ENCODE data around the gene TMEM163. TPM values are rescaled to one million over a fixed set of nuclear protein-coding genes. Genes with fewer than 3 reads are reported as not detected.
"Not testable (repeated sequence)": the region's sequence is repeated elsewhere in the genome, so short reads cannot be mapped to it uniquely, and the experiment has no call there.

The TMEM163 gene
- total RNA-seq, 1 experiment from 2014 or later, result 10.7 TPM

DNA sequence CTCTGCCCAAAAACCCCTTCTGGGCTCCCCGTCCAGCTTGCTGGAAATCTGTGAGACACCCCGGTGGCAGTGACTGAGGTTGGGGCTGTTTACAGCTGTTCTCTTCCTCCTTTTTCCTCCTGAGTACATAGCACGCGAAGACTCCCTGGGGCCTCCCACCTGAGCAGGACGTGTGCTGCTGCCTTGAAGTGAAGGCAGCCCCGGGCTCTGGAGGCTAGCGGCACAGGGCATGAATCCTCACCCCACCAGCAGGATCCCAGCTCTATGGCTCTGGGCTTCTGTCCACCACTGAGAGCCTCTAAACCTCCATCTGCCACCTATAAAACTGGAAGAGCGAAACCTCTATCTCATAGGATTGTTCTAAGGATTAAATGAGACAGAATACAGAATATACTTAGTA lies 182.5 kb downstream of the TMEM163 start:
- DNase-seq (ENCODE audit: low read depth), result no peak

DNA sequence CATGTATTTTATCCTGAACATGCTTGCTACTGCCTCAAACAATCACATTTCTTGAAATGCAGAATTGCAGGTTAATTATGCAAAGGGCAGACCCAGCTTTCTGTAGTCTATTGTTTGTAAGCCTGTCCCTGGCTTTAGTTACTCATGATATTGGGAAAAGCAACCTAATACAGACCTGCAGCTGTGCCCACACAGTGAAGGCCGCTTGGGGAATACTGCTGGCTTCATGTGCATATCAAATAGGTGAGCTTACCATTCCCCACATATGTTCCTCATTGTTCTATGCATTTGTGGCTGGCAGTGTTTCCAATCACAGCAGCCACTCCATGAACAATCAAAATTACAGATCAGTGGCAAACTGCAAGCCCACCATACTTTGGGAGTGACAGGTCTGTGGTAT lies 186.3 kb downstream of the TMEM163 start:
- DNase-seq (ENCODE audit: low read depth), result no peak

DNA sequence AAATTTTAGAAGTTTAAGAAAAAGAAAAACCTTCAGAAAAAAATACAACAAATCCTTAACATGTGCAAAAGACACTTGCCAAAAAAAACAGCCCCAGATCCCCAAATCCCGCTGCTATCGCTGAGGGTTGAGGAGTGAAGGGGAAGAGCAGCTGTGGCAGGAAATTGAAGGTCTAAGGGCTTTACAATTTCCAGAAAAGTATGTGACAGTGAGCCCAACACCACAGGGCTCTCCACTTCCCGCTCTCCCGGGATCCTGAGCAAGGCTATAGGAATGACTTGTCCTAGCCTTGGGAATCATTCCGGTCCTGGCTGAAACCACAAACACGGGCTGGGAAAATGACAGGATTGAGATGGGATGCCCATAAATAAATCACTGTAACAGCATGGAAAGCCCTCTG lies 191.4 kb downstream of the TMEM163 start:
- peak; percentile 87 for DNase-seq (ENCODE audit: low read depth)

DNA sequence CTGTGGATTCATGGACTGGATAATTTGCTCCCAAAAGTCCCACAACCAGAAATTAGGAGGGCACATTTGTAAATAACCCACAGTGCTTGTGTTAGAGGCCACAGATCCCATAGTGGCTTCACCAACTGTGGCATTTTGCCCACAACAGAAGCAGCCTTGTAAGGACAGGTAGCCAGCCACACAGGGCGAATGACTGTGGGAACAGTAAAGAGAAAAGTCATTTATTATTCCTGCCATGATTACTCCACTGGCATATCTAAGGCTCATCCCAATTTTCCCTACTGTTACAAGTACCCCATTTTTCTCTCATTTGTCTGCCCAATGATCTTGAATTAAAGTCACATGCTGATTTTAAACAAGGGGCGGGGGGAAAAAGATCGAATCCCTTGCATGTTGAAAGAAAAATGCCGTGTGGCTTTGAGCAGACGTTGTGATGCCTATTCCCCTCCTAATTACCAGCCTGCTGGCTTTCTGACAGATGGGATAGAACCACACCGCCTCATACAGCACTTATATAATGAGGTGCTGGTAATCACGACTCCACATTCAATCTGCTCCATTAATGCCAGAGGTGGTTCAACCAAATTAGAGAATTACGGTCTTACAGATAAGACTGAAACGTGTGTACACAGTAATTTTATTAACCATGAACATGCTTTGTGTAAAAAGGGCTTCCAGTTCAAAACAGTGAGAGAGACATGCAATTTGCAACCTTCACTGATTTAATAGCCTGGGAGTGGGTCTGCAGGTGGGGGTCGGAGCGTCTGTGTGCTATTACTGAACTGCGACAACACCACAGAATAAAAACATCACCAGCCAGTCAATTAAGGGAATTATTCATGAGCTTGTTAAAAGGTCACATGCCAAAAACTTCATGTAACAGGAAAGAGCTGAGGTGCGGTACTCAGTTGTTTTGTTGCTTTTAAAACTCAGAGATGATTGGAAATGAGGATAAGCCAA lies 196.0 kb downstream of the TMEM163 start:
- no peak for DNase-seq (ENCODE audit: low read depth)

DNA sequence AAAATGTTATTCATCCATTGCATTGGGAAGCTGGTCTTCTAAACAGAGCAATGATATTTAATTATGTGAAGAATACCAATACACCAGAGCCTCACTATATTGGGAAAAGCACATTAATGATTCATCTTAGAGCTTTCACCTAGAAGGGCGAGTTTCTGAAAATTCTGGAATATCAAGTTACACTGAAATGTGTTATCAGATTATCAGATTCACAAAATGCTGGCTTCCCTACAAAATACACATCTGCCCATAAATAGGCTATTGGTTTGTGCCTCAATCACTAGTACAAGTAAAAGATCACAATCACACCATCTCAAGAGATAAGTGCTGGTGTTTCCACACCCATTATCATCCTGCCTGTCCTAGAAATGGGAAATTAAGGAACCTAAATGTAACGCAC lies 200.7 kb downstream of the TMEM163 start:
- DNase-seq (ENCODE audit: low read depth), result peak; percentile 14

DNA sequence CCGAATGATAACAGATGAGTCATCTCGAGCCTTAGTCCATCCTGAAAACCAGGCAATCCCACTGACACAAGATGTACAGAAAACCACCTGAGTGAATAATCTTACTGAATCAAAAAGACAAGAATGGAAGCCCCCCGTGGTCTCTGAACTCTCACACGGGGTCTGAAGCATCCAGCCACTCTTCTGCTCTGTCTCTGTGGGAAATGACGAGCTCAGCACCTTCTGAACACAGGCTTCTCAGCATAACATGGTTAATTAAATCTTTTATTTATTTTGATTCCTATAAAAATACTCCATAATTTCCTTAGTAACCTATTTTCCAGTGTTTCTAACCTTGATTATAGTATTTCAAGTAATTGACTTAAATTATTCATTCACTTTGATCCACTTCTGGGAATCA lies 203.7 kb downstream of the TMEM163 start:
- peak; percentile 11 for DNase-seq (ENCODE audit: low read depth)

DNA sequence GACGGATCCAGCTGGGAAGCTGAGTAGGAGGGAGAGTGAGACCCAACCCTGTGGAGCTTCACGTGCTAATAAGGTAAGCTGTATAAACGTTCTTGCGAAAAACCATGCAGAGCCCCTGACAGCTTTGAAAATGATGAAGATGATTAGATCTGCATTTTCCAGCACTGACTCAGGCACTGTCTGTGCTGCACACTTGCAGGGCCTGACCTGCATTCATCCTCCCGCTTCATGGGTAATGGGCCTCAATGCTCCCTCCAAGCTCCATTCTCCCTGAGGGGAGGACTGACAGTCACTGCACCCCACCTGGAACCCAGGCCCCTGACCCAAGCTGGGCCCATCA lies 205.4 kb downstream of the TMEM163 start:
- no peak for DNase-seq (ENCODE audit: low read depth)

DNA sequence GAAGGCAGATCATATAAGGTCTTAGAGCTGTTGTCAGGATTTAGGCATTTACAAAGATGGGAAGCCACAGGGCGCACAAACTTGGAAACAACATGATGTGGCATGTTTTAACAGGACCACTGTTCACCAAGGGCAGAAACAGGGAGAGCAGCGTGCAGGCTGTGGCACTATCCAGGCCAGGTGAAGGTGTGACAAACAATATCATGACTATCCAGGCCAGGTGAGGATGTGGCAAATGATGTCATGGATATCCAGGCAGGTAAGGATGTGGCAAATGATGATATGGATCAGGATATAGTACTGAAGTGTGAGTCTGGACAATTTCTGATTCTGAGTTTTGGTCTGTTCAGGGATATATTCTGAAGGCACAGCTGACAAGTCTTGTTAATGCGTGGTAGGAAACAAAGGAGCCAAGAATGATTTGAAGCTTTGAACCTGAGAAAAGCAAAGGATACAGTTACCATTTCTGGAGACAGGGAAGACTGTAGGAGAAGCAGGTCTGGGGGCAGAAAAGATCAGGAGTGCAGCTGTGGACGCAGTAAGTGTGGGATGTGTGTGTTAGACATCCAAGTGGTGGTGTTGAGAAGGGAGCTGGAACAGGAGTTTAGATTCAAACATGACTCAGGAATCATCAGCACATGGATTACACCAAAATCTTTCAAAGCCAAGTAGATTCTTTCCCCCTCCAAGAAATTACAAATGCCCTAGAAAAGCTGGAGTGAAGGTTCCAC lies 205.9 kb downstream of the TMEM163 start:
- DNase-seq (ENCODE audit: low read depth), result no peak

DNA sequence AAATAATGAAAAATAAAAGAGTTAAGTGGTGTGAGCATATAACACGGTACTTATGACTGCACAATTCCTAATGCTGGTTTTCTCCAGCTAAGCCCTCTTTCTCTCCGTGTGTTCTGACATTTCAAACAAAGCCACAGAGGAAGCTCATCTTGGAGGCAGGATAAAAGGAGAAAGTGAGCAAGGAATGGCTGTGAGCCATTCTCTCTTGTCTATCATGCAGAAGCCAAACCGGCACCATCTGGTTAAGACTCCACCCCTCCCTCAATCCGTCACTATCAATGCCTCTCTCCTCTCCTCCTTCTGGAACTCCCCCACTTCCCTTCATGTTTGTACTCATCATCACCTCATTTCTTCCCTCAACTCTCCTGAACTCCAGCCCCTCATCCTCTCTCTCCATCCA lies 210.4 kb downstream of the TMEM163 start:
- no peak for DNase-seq (ENCODE audit: low read depth)

DNA sequence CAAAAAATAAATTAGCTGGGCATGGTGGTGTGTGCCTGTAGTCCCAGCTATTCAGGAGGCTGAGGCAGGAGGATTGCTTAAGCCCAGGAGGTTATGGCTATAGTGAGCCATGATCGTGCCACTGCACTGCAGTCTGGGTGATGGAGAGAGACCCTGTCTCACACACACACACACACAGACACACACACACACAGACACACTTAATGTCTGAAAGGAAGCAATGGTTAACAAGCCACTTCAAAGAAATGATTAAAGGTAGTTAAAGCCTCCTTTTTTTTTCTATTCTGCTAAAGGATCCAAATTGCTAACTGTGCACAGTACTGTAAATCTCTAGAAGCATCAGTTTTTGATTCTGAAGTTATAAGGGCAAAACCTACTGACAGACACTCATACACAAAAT lies 211.1 kb downstream of the TMEM163 start:
- no peak for DNase-seq (ENCODE audit: low read depth)

DNA sequence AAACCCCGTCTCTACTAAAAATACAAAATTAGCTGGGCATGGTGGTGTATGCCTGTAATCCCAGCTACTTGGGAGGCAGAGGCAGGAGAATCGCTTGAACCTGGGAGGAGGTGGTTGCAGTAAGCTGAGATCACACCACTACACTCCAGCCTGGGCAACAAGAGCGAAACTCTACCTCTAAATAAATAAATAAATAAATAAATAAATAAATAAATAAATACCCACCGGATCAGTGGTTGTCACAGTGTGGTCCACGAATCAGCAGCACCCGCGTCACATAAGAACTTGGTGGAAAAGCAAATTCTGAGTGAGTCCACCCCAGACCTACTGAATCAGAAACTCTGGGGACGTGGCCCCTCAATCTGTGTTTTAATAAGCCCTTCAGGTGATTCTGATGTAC lies 211.6 kb downstream of the TMEM163 start:
- DNase-seq (ENCODE audit: low read depth), result not testable (repeated sequence)

DNA sequence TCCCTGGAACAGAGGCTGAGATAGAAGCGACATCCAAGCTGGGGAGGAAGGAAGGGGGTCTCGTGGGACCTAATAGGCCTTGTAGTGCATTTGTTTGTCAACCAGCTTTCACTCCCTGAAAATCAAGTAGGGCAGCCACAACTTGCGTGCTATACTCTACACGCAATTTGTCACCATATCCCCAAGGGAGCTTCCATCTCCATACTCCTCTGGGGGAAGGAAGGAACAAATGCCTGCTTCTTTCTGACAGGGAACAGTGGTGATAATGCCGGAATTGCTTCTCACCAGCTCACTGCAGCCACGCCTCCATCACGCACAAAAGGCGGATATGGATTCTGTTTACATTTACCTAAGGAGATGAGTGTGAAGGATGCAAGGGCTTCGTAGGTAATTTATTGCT lies 213.4 kb downstream of the TMEM163 start:
- DNase-seq (ENCODE audit: low read depth), result no peak

DNA sequence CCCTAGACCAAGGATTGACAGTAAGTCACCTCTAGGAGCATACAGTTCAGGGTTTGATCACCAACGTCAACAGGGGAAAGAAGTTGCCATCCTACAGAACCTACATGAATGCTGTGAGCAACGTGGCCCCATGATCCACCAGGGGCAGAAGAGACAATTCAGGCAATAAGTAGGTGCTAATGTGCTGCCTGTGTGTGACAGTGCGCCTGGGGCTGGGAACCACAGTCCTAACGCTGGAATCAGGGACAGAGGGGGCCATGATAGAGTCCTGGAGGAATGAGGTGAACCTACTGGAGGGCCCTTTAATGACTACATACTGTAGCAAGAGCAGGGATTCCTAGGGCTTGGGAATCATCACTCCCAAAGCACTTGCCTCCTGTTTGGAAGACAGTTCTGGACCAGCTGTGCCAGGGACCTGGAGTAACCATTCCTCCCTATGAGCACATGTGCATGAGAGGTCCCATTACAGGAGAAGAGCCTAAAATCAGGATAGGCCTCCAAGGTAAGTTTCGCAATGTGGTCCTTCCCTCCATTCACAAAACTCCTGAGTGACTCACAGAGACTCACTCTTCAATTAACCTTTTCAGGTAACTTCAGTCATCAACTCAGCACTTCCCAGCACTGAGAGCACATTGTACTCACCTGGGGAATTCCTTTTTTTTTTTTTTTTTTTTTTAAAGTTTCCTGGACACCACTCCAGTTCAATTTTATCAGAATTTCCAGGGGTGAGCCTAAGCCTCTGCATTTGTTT lies 214.0 kb downstream of the TMEM163 start:
- no peak for DNase-seq (ENCODE audit: low read depth)

DNA sequence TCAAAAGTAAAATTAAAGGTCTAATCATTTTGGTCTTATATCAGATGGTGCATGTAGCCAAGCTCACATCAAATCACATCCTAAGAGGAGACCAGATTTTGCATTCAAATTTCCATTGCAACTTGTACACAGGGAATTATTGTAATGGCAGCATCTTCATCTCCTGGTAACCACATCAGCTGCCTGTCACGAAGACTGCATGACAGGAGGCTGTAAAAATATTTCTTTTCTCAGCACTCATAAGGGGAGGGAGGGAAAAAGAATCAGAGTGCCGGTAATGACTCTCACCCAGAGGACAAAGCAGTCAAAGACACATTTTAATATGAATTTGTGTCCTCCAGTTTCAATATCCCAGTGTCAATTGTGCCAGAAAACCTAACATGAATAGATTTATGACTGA lies 216.7 kb downstream of the TMEM163 start:
- DNase-seq (ENCODE audit: low read depth), result no peak

DNA sequence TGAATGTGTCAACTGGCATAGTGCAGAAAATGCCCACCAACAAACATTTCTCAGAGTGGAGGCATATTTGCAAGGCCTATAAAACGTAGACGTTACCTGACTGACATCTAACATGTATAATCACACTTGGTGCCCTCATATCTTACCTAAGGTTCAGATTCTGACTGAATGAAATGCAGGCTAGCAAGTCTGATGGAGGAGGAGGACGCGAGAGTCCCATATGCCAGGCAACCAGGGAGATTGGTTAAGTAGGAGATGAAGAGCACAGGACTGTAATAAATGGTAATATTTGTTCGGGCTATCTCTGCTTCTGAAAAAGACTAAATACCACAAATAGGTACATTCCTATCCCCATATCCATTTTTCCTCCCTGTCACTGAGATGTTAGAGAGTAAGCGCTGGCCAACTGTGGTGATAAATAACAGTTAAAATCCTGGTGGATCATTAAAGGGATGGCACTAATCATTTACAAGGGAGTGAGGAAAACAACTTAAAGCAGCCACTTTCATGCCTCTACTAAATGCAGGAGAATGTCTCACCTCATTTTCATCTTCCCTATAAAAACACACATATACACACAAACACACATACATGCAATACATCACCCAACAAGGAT lies 217.2 kb downstream of the TMEM163 start:
- no peak for DNase-seq (ENCODE audit: low read depth)

DNA sequence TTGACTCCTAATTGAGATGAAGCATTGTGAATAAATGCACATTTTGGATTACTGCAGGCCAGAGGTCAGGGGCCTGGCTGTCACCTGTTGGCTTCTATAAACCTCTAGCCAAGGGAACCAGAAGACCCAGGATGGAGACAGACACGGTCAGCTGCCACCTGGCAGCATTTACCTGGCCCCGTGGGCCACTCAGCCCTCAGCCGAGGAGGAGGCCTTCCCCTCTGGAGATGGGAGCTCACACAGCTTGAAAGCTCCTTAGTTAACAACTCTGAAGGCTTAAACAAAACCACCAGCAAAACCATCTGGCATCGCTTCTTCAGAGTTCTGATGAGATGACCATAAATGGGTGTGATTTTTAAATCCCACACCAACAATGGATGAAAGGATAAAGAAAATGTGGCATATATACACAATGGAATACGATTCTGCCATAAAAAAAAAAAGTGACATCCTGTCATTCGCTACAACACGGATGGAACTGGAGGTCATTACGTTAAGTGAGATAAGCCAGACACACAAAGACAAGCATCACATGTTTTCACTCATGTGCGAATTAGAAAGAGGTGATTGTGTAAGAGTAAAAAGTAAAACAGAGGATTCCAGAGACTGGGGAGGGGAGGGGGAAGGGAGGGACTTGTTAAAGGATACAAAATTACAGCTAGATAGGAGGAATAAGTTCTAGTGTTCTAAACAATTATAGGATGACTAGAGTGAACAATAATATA lies 218.4 kb downstream of the TMEM163 start:
- no peak for DNase-seq (ENCODE audit: low read depth)

DNA sequence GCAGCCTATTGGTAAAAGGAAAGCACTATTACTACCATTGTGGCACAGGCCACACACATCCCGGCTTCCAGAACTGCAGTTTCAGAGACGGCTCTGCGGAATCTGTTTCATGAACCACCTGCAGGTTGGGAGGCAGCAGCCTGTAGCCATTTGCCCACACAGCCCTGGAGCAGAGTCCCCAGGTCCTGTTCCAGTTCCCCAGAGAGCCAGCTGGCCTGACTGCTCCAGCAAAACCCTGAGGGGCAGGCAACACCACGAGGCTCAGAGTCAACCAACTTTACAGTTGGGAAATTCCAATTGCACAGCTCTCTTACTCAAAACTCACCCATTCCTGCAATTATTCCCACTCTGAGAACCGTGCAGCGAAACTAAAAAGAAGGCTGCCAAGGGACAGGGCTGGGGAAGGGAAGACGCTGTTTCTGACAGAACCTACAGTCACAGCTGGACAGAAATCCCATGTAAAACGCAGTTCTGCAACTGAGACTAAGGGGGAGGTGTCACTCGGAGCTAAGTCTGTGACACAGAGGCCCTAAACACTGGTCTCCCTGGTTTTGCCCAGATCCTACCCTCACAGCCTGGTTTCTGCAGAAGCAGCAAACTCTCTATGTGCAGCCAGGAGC lies 219.4 kb downstream of the TMEM163 start:
- DNase-seq (ENCODE audit: low read depth), result no peak

DNA sequence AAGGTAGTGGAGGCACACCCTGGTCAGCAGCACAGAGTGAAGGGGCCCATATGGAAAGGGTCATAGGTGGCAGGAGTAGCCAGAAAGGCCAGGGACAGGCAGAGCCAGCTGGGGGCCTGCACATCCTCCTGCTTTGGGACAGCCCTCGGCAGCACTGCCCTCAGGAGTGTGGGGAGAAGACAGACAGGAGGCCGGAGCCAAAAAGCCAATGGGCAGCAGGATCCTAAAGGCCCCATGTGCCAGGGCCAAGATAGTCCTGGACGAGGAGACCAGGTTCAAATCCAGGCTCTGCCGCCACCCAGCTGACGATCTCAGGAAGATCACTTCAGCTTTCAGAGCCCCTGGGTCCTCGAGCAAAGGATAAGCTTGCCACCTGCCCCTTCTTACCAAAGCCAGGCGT lies 220.1 kb downstream of the TMEM163 start:
- DNase-seq (ENCODE audit: low read depth), result no peak

DNA sequence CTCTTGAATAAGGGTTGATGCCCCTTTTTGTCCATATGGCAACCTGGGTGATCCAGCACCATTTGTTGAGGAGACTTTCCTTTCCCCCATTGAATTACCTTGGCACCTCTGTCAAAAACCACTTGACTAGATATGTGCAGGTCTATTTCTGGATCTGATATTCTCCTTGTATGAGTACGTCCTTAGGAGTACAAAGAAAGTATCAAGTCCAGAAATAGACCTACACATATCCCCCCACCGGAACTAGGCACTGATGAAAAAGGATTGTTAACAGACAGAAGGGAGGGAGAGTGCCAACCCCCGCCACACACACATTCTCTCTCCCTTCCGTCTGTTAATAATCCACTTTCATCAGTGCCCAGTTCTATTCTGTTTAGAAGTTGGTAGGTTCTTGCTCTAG lies 225.0 kb downstream of the TMEM163 start:
- no peak for DNase-seq (ENCODE audit: low read depth)

DNA sequence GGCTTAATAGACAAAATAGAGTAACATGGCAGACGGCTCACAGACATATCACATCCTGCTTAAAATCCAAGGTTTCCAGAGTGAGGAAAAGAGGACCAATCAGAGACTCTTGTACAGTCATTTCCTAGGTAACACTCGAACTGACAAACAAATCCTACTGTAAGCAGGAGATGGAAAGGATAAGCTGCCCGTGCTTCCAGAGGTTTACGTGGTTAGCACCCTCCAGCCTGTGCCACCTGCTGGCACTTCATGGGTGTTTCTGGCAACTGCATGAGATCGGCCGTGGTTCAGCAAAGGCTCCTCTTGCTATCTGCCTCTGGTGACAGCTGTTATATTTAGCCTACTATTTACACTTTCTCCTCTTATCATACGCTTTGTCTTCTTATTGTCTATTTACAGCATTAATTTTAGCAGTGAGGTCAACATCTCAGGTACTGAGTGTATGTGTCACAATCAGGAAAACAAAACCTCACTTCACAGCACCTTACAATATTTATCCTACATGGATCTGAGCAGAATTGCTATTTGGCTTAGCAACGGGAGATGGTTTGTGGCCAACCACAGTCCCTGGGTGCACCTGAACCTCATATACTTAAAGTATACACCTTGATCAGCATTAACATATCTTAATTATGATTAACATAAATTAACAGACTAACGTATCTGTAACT lies 226.9 kb downstream of the TMEM163 start:
- DNase-seq (ENCODE audit: low read depth), result peak; percentile 39
